VCaP (cell line): ENCODE measurements around the gene SUPT7L.
"Not testable (repeated sequence)": the region's sequence is repeated elsewhere in the genome, so short reads cannot be mapped to it uniquely, and the experiment has no call there.

Experiments
- H3K27ac ChIP-seq: fragments of 450-650 bp; 2 replicates; pipeline ENCODE4 v1.5.1; 2017
- CTCF ChIP-seq: fragments of 450-650 bp; conservative IDR thresholded peaks from 2 replicates; pipeline ENCODE4 v1.5.1; 2017; ENCODE audit warnings: mild to moderate bottlenecking, moderate library complexity

The SUPT7L gene

GRCh38 chr2:27683390-27684071 is 20.1 kb upstream of the SUPT7L start:
- no peak overlapping the region for H3K27ac ChIP-seq
- peak; percentile 95 for TF ChIP-seq CTCF

GRCh38 chr2:27682334-27682771 is 18.9 kb upstream of the SUPT7L start:
- H3K27ac ChIP-seq = not testable (repeated sequence)

- H3K27ac ChIP-seq = no peak overlapping the region
These were observed 18.4 kb upstream of the SUPT7L start for GRCh38 chr2:27681841-27682240.

GRCh38 chr2:27680571-27680970 is 17.2 kb upstream of the SUPT7L start:
- TF ChIP-seq CTCF = no peak
- no peak overlapping the region for H3K27ac ChIP-seq

More at GRCh38 chr2:27681841-27682240, 18.4 kb upstream of the SUPT7L start:
- no peak for TF ChIP-seq CTCF

- no peak overlapping the region for H3K27ac ChIP-seq
- TF ChIP-seq CTCF = no peak
These were observed 9.5 kb upstream of the SUPT7L start for GRCh38 chr2:27672723-27673486.

GRCh38 chr2:27671235-27671634 is 7.8 kb upstream of the SUPT7L start:
- no peak overlapping the region for H3K27ac ChIP-seq
- no peak for TF ChIP-seq CTCF

- no peak for TF ChIP-seq CTCF
- no peak overlapping the region for H3K27ac ChIP-seq
These were observed 4.0 kb upstream of the SUPT7L start for GRCh38 chr2:27667446-27667845.
